HG03442 (cell line): ENCODE results near the gene FSTL4.

Source experiments
- ATAC-seq: cut with Tn5 transposase; IDR thresholded peaks from one replicate; pipeline ENCODE4 v1.9.1; 2021; ENCODE audit warnings: mild to moderate bottlenecking, moderate library complexity; ENCODE audit not compliant: unreplicated experiment

The FSTL4 gene

DNA sequence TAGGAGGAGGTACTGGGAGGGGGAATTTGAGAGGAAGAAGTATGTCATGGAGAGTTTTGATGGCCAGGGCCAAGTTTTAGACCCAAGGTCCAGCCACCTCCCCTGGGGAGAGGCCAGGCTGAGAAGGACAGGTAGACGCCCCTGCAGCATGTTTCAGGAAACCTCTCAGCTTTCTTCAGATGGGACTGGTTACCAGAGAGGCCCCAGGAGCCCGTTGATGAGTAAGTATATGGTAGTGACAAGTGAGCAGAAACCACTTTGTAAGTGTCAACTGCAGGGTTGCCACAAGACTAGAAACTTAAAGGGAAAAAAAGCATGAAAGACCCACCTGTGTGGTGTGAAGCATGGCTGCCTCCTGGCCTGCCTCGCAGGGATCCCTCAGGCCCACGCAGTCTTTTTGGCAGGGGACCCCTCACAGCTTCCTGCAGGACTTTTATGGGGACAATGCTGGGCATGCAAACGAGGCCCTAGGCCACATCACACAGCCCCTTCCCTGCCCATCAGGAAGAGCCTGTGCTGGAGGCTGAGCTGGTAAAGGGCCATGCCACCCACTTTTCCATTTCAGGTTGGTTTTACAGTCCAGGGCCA is 255.9 kb downstream of the FSTL4 start:
- no peak for ATAC-seq

DNA sequence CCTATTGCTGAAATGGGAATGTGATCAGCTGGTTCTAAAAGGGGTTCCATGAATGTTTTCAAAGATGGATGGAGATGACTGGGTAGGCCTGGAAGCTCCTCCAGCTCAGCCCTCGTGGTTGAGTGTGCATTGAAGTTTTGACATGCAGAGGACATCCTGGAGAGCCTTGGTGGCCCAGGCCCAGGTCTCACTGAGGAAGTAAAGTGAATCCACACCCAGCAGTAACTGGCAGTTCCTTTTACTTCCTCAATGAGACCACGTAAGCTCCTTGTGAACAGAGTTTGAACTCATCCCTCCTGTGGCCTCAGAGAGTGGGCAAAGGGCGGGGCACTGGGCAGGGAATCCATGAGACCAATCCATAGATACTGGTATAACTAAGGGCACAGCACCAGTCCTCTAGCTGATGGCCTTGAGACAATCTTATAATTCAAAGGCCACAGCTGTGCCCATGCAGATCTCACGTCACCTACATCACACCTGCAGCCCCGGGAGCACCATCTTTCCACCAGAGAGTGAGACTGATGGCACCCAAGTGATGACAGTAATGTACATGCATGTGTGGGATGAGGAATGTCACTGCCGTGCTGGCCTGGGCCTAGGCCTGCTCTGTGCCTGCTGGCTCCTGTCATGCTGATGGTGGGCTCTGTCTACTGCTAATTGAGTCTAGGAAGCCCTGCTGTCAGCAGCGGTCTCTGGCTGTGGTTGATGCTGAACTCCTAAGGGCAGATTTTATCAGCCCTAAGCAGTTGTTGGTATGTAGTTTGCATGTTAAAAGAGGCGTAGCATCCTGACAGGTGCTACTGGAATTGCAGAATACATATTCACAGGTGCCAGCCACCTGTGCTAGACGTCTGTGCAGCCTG is 257.8 kb downstream of the FSTL4 start:
- ATAC-seq, result no peak

GRCh38 chr5:133353741-133354140 is 258.6 kb downstream of the FSTL4 start:
- no peak for ATAC-seq

DNA sequence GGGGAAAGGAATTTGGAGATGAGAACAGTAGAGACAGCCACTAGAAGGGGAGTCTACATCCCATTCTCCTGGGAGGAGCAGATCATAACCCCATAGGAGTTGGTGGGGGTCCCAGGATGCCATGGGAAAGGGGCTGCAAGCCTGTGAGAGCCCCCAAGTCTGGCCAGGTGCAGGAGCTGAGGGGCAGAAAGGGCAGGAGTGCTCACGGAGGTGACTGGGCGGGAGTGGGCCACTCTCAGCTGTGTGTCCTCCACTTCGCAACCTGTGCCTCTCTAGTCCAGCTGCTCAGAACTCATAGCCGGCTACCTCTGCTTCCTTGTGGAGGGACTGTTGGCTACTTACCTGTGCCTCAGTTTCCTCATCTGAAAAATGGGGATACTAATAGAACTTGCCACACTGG is 263.9 kb downstream of the FSTL4 start:
- no peak for ATAC-seq

GRCh38 chr5:133347039-133347438 is 265.3 kb downstream of the FSTL4 start:
- no peak for ATAC-seq

- ATAC-seq, result no peak
These were observed 268.1 kb downstream of the FSTL4 start for GRCh38 chr5:133344266-133344665.

DNA sequence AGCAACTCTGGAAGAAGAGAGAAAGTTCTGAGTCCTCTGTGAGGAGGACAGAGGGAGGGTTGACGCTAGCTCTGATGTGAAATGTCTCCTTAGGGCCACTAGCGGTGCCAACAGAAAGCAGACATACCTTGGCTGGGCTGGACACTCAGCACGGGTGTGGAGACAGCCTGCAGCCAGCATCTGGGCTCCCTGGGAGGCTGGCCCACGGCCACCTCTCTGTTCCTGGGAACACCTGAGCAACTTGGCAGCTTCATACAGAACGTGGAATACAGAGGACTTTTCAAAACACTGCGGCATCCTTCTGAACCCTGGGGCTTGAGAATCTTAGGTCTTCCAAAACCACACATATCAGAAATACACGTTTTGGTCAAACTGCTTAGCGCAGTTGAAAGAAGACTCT is 269.1 kb downstream of the FSTL4 start:
- ATAC-seq, result no peak

- no peak for ATAC-seq
These were observed 270.2 kb downstream of the FSTL4 start for GRCh38 chr5:133341915-133342710.

GRCh38 chr5:133341296-133341695 is 271.0 kb downstream of the FSTL4 start:
- ATAC-seq, result no peak

DNA sequence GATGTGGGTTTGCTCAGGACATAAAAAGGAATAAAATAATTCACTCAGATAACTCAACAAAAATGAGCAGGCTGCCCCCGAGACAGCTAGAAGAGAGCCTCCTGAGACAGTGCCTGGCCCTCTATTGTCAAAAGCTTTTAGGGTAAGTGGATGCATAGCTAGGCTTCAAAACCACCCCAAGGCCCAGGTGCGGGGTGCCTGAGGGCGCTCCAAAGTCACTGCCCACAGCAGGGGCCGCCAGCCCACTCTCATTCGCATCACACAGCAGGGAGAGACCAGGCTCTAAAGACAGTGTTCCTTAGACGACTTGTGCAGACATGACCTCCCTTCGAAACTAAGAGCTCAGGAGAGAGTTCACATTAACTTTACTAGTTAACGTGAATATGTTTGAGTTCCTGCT is 271.5 kb downstream of the FSTL4 start:
- no peak for ATAC-seq

DNA sequence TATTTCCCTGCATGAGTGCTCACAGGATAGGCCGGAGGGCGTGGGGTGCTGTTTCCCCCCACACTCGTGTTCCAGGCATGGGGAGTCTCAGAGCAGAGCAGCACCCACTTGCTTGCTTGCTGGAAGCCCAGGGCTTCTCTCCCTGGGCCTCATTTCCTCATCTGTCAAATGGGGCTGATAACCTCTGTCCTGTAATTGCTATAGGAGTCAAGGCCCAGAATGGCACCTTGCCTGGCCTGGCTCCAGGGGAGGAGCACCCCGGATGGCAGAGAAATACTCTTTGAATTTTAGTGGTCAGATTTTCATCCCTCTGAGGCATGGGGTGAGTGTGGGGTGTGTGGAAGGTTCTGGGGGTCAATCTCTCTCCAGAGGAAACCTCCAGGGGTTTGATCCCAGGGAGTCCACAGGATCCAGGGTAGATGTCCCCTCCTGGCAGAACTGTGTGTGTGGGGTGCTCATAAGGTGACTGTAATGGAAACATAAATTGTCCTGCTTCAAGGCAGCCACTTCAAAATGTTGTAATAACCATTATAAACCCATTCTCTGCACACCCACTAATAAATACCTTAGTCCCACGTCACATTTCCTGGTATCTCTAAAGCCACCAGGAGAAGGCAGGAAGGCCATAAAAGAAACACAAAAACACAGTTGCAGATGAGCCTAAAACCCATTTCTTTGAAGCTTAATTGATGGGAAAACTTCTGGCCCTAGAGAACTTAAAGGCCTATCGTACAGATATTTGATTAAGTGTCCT is 272.2 kb downstream of the FSTL4 start:
- ATAC-seq, result no peak

DNA sequence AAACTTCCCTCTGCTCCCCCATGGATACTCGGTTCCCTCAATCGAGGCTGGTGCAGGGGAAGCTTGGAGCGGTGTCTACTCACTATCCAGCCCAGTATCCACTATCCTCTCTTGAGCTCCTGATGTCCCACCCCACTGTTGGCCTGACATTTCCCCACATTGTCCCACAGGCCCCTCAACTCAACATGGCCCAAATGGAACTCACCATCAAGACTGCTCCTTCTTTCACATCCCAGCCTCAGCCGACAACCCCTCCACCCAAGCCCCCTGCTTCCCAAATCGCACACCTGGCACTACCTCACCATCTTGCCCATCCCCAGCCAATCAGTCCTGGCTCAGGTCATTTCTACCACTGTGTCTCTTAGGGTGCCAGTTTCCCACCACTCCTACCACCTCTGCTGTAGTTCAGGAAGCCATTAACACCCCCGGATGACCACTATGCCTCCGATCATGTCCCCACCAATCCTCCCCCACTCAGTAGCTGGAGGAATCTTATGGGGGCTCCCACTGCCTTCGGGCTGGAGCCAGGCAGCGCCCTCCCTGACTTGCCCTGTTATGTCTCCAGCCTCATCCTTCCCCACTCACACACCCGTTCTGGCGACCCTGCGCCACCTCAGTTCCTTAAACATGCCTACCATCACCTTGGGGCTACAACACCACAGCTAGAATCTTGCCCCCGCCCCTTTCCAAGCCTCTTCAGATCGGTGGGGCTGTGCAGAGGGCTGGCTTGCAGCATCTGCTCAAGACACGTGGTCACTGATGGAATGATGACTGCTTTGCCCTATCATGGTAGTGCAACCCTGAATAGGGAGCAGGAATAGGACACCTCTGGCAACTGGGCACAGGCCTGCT is 273.6 kb downstream of the FSTL4 start:
- no peak for ATAC-seq

DNA sequence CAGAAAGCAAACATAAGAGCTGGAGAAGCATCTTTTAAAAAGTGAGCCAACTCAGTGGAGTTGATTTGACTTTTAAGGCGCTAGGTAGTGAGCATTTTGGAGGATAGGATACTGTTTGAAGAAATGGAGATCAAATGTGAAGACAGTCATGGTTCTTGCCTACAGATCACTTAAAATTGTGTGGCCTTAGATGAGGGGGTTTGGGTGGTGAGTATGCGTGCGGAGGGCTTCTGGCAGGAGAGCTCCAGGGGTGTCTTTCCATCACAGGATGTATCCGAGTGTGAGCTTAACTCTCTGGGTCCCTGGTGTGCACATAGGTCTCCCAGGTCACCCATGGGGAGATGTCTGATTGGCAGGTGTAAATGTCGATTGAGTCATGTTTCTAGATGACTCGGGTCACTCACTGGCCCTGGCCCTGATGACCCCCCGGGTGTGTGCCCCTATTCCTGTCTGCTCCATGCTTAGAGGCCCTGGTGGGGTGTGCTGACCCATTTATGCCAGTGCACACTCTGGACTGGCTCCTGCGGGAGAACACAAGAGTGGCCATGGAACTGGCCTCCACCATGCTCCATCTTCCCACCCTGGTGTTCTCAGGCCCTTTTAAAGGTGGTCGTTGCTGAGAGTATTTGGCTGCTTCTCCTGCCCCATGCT is 274.4 kb downstream of the FSTL4 start:
- no peak for ATAC-seq

- no peak for ATAC-seq
These were observed 275.4 kb downstream of the FSTL4 start for GRCh38 chr5:133336969-133337410.

GRCh38 chr5:133336121-133336968 is 276.0 kb downstream of the FSTL4 start:
- ATAC-seq, result no peak

DNA sequence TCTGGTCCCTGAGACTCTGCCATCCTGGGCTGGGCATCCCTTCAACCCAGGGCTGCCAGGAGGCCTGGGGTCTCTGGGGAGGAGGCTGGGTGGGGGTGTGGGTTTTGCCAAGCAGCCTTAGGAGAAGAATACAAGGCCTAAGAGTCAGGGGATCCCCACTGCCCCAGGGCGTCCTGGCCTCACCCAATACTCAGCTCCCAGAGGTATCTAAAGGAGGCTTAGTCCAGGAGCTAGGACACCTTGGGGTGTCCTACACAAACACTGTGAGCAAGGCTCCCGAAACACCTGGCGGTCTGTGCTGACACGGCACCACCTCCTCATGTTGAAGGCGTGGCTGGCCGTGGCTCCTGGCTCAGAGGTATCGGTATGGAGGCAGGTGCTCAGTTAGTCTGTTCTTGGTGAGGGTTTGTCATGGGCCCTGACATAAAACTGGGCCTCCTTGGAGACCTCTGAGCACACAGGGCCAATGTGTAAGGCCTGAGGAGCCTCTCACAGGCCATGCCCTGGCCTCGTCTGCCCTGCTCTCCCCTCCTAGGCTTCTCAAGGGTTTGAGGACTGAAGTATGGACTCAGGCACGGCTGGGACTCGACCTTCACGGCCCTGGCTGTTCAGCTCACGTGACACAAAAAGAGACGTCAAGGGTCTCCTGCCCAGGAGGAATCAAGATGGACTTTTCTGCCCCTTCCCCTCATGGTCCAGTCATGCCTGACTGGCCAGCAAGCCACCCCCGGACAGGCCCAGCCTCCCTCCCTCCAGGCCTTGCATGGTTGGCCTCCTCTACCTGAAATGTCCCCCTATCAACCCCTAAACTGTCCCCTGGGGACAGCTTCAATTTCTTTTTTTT is 277.3 kb downstream of the FSTL4 start:
- ATAC-seq, result no peak

GRCh38 chr5:133333326-133334150 is 278.8 kb downstream of the FSTL4 start:
- ATAC-seq, result no peak
